Activated CD4-positive, alpha-beta T cell treated with anti-CD3 and anti-CD28 coated beads, Interleukin-2, amount 10 ng/mL, durations not matched to agents 24 days and 14 days (primary cell): ENCODE data around the gene IWS1. TPM values are rescaled to one million over a fixed set of nuclear protein-coding genes. Genes with fewer than 3 reads are reported as not detected.
A peak's percentile ranks its signal among the peaks of the same experiment; 100 is the strongest.

Experiments used
- DNase-seq: peaks from one replicate; pipeline ENCODE4 v3.0.0; 2022
- H3K27ac Mint-ChIP-seq: one replicate; pipeline ENCODE4 v1.8.0; 2022; ENCODE audit warnings: mild to moderate bottlenecking, mixed read lengths
- H3K27me3 Mint-ChIP-seq: one replicate; pipeline ENCODE4 v1.8.0; 2022; ENCODE audit warnings: mixed read lengths
- H3K36me3 Mint-ChIP-seq: one replicate; pipeline ENCODE4 v1.8.0; 2022; ENCODE audit warnings: low read depth, mild to moderate bottlenecking, mixed read lengths
- H3K4me1 Mint-ChIP-seq: one replicate; pipeline ENCODE4 v1.8.0; 2021; ENCODE audit warnings: mixed read lengths
- H3K4me3 Mint-ChIP-seq: one replicate; pipeline ENCODE4 v1.8.0; 2022; ENCODE audit warnings: mild to moderate bottlenecking, moderate library complexity, mixed read lengths
- H3K9me3 Mint-ChIP-seq: one replicate; pipeline ENCODE4 v1.8.0; 2021; ENCODE audit warnings: mixed read lengths
- intact Hi-C: fragments of 100-400 bp; cut with micrococcal nuclease; formaldehyde crosslinking; loops from one replicate; pipeline ENCODE4 v1.15.1; 2023
- total RNA-seq: library from RNA; stranded (reverse); gene quantifications from 2 replicates; pipeline ENCODE4 v1.2.3, GENCODE V29; 2022

The IWS1 gene
- total RNA-seq, 1 donor from 2014 or later: 61.9 TPM

DNA sequence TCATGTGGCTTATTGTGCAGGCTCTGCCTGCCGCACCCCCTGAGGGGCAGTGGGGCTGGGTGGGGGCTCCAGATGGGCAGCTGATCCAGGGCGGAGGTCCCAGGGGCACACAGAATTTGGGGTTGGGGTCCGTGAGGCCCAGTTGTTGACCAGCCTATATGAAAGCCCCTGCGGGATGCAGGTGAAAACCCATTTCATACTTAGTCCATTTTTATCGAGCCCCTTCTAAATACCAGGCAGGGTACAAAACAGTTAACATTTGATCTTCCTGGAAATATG is 39.8 kb upstream of the IWS1 start:
- no peak overlapping the region for H3K4me3 Mint-ChIP-seq
- H3K4me1 Mint-ChIP-seq: peaks cover 16% of the 10 kb centered on the region
- H3K9me3 Mint-ChIP-seq: no peaks in the 10 kb centered on the region
- DNase-seq: no peak
- intact Hi-C loops: no loop called here
- H3K27ac Mint-ChIP-seq: no peak overlapping the region
- no peaks in the 10 kb centered on the region for H3K36me3 Mint-ChIP-seq
- peaks cover 37% of the 10 kb centered on the region for H3K27me3 Mint-ChIP-seq

- Mint-ChIP-seq H3K4me1 (peaks cover 16% of the 10 kb centered on the region), H3K27me3 (peaks cover 39% of the 10 kb centered on the region), H3K4me3 (no peak overlapping the region), H3K27ac (no peak overlapping the region), H3K36me3 (no peaks in the 10 kb centered on the region), H3K9me3 (no peaks in the 10 kb centered on the region)
- DNase-seq: no peak
- intact Hi-C loops: no loop called here
Observed at GRCh38 chr2:127565261-127566138, 39.2 kb upstream of the IWS1 start.

DNA sequence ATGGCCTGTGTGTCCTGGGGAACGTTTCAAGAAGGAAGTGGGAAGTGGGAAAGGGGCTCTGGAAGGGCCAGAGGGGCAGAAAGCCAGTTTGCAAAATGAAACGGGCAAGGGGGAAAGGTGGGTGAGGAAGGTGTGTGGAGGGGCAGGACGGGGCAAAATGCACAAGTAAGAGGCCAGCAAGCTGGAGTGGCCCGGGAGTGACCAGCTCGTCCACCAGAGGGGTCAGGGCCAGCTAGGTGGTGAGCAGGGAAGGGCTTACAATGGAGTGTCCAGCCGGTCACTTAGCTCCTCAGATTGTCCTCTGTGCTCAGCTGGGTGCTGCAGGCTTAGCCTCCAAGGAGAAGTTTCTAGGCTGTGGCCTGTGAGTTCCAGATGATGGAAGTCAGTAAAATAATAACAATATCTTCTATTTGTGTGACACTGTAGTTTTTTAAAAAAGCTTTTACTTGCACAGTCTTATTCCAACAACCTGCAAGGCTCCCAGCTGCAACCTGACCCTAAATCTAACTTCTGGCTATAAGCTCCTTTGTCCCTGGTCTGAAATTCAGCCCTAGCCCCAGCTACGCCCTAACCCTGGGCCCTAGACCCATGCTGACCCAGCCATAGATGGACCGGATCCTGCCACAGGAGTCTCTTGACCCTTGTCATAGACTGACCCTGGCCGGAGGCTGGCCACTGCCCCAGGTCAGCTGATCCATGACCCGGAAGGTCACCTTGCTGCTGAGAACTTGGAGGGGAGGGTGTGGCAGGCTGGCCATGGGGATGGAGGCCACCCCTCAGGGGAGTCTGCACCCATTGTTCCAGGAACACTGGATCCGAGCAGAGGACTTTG is 38.4 kb upstream of the IWS1 start:
- peaks cover 40% of the 10 kb centered on the region for H3K27me3 Mint-ChIP-seq
- H3K4me3 Mint-ChIP-seq: peak overlapping the region; percentile 18
- intact Hi-C loops: loop anchor here (5.0 kb wide), 1 partner anchor 482 kb away; no protein-coding TSS in a partner anchor
- H3K36me3 Mint-ChIP-seq: no peaks in the 10 kb centered on the region
- no peaks in the 10 kb centered on the region for H3K9me3 Mint-ChIP-seq
- peaks cover 16% of the 10 kb centered on the region for H3K4me1 Mint-ChIP-seq
- H3K27ac Mint-ChIP-seq: peak overlapping the region; percentile 42
- no peak for DNase-seq

DNA sequence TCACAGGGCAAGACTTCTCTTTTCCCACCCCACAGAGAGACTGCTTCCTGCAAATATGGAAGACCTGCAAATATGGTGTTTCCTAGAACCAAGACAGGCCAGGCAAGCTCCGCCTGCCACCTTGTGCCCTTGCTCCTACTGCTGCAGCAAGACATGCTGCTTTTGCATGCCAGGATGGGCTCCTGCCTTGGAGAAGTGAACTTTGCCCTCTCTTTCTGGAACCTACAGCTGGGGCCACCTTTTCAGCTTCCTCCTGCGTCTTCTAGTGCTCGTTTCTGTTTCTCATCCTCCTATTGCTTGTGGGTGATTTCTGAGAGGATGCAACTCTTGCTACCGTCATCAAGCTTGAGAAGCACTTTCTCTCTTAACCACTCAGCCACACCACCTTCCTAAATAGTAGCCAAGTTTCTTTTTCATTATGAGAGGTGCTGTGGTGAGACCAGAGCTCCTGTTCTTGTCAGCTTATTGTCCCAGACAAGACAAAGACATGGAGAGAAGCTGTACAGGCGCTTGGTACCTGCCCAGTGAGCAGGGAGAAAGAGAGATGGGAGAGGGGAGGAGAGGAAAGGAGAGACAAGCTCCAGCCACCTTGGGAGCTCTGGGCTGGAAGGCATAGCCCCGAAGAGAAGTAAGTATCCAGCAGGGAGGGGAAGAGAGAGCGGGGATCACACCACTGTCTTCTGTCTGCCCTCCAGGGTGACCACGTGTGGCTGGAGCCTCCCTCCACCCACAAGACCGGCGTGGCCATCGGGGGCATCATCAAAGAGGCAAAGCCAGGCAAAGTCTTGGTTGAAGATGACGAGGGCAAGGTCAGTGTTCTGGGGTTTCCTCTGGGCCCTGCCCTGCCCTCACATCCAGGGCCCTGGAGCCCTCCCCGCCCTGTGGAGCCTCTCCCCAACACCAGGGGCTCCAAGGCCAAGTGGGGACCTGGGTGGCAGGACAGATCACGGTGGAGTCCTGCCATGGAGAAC is 37.5 kb upstream of the IWS1 start:
- Mint-ChIP-seq H3K4me1 (peaks cover 16% of the 10 kb centered on the region), H3K27me3 (peaks cover 43% of the 10 kb centered on the region), H3K27ac (peak overlapping the region; percentile 69), H3K9me3 (no peaks in the 10 kb centered on the region), H3K36me3 (no peaks in the 10 kb centered on the region), H3K4me3 (peak overlapping the region; percentile 64)
- DNase-seq: peak; percentile 84
- intact Hi-C loops: loop anchor here (1.0 to 5.0 kb wide), 2 partner anchors 37 to 481 kb away; partner anchors contain the start of gene IWS1

- Mint-ChIP-seq H3K9me3 (peaks cover 2% of the 10 kb centered on the region), H3K27ac (no peak overlapping the region), H3K27me3 (peaks cover 51% of the 10 kb centered on the region), H3K4me1 (peaks cover 16% of the 10 kb centered on the region), H3K36me3 (no peaks in the 10 kb centered on the region), H3K4me3 (no peak overlapping the region)
- intact Hi-C loops: loop anchor here (1.0 to 5.0 kb wide), 2 partner anchors 37 to 481 kb away; partner anchors contain the start of gene IWS1
- DNase-seq: no peak
Observed at GRCh38 chr2:127562936-127563335, 36.6 kb upstream of the IWS1 start.

- intact Hi-C loops: loop anchor here (5.0 kb wide), 1 partner anchor 479 kb away; no protein-coding TSS in a partner anchor
- H3K4me3 Mint-ChIP-seq: no peak overlapping the region
Observed at GRCh38 chr2:127561371-127561770, 35.1 kb upstream of the IWS1 start.

DNA sequence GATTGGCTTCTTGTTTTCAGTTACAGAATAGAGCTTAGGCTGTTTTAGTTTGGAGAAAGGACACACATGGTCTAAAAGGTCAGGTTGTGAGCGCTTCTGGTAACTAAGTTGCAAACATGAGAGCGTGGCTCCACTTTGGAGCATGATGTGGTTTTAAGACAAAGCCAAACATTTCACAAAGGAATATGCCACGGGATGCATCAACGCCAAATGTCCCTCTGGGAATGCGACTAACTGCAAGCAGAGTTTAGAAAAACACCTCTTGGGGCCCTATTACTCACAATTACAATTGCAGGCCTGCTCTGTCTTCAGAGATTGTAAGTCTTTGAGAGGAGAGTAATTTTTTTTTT is 34.6 kb upstream of the IWS1 start:
- no peak for DNase-seq
- Mint-ChIP-seq H3K9me3 (peaks cover 21% of the 10 kb centered on the region), H3K4me1 (peaks cover 16% of the 10 kb centered on the region), H3K36me3 (no peaks in the 10 kb centered on the region), H3K27ac (no peak overlapping the region), H3K27me3 (peaks cover 58% of the 10 kb centered on the region), H3K4me3 (no peak overlapping the region)
- intact Hi-C loops: loop anchor here (5.0 kb wide), 1 partner anchor 479 kb away; no protein-coding TSS in a partner anchor

More at GRCh38 chr2:127561371-127561770, 35.1 kb upstream of the IWS1 start:
- Mint-ChIP-seq H3K36me3 (no peaks in the 10 kb centered on the region), H3K27me3 (peaks cover 55% of the 10 kb centered on the region), H3K9me3 (peaks cover 17% of the 10 kb centered on the region), H3K27ac (no peak overlapping the region), H3K4me1 (peaks cover 16% of the 10 kb centered on the region)
- DNase-seq: no peak

- Mint-ChIP-seq H3K27ac (no peak overlapping the region), H3K9me3 (peaks cover 23% of the 10 kb centered on the region), H3K27me3 (peaks cover 61% of the 10 kb centered on the region), H3K4me1 (peaks cover 18% of the 10 kb centered on the region), H3K4me3 (no peak overlapping the region), H3K36me3 (no peaks in the 10 kb centered on the region)
- no peak for DNase-seq
- intact Hi-C loops: loop anchor here (5.0 kb wide), 1 partner anchor 478 kb away; no protein-coding TSS in a partner anchor
Observed at GRCh38 chr2:127560201-127560930, 34.1 kb upstream of the IWS1 start.

DNA sequence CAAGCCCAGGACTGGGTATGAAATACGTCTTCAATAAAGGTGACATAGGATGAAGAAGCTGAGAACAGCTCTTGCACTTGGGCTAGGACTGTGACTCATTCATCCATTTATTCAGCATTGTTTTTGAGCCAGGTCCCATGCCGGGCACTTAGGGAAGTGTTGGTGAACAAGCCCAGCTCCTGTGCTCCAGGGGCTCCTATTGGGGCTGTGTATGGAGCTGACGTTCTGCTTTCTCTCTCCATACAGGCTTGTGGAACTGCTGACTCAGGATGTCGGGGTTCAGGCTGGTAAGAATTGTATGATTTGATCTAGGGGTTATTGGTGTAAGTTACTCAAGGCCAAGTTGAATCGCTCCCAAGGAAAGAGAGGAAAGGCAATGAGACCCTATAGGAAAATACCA is 33.2 kb upstream of the IWS1 start:
- Mint-ChIP-seq H3K4me1 (peaks cover 20% of the 10 kb centered on the region), H3K27me3 (peaks cover 68% of the 10 kb centered on the region), H3K36me3 (no peaks in the 10 kb centered on the region), H3K27ac (no peak overlapping the region), H3K4me3 (no peak overlapping the region), H3K9me3 (peaks cover 26% of the 10 kb centered on the region)
- DNase-seq: no peak
- intact Hi-C loops: no loop called here

DNA sequence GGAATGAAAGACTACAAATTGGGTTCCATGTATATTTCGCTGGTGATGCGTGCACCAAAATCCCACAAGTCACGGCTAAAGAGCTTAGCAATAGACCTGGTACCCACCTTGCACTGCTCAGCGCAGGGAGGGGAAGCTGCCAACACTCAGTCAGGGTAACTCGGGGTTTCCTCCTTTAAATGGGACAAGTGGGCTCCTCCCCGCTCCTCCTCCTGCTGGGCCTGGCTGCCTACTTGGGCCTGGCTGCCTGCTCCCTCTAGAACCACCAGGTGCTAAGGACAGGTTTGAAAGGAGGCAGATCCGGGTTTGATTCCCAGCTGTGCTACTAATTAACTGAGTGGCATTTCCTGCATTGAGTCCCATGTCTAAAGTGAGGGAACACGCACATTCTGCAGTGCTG is 32.6 kb upstream of the IWS1 start:
- intact Hi-C loops: no loop called here
- Mint-ChIP-seq H3K27me3 (peaks cover 68% of the 10 kb centered on the region), H3K27ac (no peak overlapping the region), H3K9me3 (peaks cover 26% of the 10 kb centered on the region), H3K4me3 (no peak overlapping the region), H3K36me3 (no peaks in the 10 kb centered on the region), H3K4me1 (peaks cover 15% of the 10 kb centered on the region)
- no peak for DNase-seq

DNA sequence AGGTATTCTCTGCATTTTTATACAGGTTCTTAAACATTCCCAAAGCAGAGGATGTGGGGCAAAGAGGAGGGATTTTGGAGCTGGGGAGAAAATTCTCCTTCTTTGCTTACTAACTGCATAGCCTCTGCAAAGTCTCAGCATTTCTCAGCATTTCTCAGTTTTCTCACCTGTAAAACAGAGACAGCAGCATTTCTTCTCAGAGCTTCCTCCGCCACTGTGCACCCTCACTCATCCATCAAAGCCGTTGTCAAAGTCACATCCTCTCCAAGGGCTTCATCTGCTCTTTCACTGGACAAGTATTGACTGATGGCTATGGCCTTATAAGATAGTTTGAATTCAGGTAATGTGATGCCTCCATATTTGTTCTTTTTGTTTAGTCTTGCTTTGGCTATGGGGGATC is 26.6 kb upstream of the IWS1 start:
- Mint-ChIP-seq H3K4me3 (no peak overlapping the region), H3K9me3 (peaks cover 23% of the 10 kb centered on the region), H3K4me1 (peaks cover 4% of the 10 kb centered on the region), H3K36me3 (no peaks in the 10 kb centered on the region), H3K27me3 (peaks cover 72% of the 10 kb centered on the region), H3K27ac (no peak overlapping the region)
- intact Hi-C loops: no loop called here
- no peak for DNase-seq

DNA sequence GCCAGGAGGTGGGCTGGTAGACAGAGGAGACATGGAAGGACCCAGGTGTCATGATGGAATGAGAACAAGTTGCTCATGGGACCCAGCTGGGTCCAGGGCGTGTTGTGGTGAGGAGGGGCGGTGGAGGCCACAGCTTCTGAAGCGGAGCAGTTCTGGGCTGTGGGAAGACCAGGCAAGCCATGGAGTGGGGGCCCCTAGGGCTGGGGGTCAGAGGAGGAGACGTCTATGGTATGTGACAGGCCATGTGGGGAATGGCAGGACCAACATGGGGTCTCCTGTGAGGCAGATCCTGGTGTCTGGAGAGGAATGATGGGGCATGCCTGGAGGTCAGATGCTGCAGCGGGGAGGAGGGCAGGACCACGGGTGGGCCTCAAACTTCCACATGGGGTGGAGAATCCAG is 26.0 kb upstream of the IWS1 start:
- Mint-ChIP-seq H3K4me3 (no peak overlapping the region), H3K27me3 (peaks cover 71% of the 10 kb centered on the region)
- intact Hi-C loops: no loop called here

More for the DNA sequence above, 26.0 kb upstream of the IWS1 start:
- Mint-ChIP-seq H3K9me3 (peaks cover 18% of the 10 kb centered on the region), H3K36me3 (no peaks in the 10 kb centered on the region), H3K4me1 (peaks cover 4% of the 10 kb centered on the region), H3K27ac (no peak overlapping the region)
- no peak for DNase-seq
